IMR-90 (cell line): ENCODE data around the gene HDDC2. TPM values are rescaled to one million over a fixed set of nuclear protein-coding genes. Genes with fewer than 3 reads are reported as not detected.
"Not testable (repeated sequence)": the region's sequence is repeated elsewhere in the genome, so short reads cannot be mapped to it uniquely, and the experiment has no call there.

Experiments used
- ATAC-seq: fragments of 200-7000 bp; cut with Tn5 transposase; 2 replicates; pipeline ENCODE4 v1.9.1; 2020; ENCODE audit warnings: low read depth, mild to moderate bottlenecking, moderate library complexity
- BruUV-seq: library from RNA; stranded (reverse); fragments of 400-500 nt; replicated peaks from 2 replicates; lab custom pipeline; 2021; lab: Mats Ljungman, UMichigan
- CTCF ChIA-PET: fragments of 300-600 bp; formaldehyde crosslinking; extraction: SDS; loops from one replicate; lab custom pipeline; 2021; ENCODE audit warnings: antibody characterized with exemption; lab: Yijun Ruan, JAX
- POLR2A ChIA-PET: fragments of 300-600 bp; sonication (Branson Sonifier 250); formaldehyde crosslinking; loops from one replicate; lab custom pipeline; 2022; ENCODE audit warnings: antibody characterized with exemption; ENCODE audit not compliant: unreplicated experiment; lab: Charles Lee
- DNase-seq: peaks from one replicate; pipeline ENCODE4 v3.0.0; 2013
- H2AFZ ChIP-seq: replicated peaks from 2 replicates; pipeline ENCODE3; 2013; ENCODE audit warnings: low read length, mild to moderate bottlenecking; ENCODE audit not compliant: poor library complexity
- H2AK5ac ChIP-seq: 2 replicates; pipeline ENCODE4 v1.6.1; 2013; ENCODE audit warnings: low read depth, low read length, inconsistent platforms
- H2AK9ac ChIP-seq: replicated peaks from 2 replicates; pipeline ENCODE3; 2013; ENCODE audit warnings: mild to moderate bottlenecking, low read depth, low read length, moderate library complexity; ENCODE audit not compliant: poor library complexity
- H2BK120ac ChIP-seq: 2 replicates; pipeline ENCODE4 v1.6.1; 2013; ENCODE audit warnings: low read depth, low read length, inconsistent platforms
- H2BK15ac ChIP-seq: 3 replicates; pipeline ENCODE4 v1.6.1; 2013; ENCODE audit warnings: low read depth, low read length, inconsistent platforms
- H2BK20ac ChIP-seq: 2 replicates; pipeline ENCODE4 v1.6.1; 2013; ENCODE audit warnings: low read depth, mild to moderate bottlenecking, inconsistent platforms, low read length, moderate library complexity
- H2BK5ac ChIP-seq: 2 replicates; pipeline ENCODE4 v1.6.1; 2013; ENCODE audit warnings: mild to moderate bottlenecking, low read depth, low read length, inconsistent platforms; ENCODE audit not compliant: poor library complexity, severe bottlenecking
- H3K14ac ChIP-seq: replicated peaks from 2 replicates; pipeline ENCODE4 v1.6.1; 2013; ENCODE audit warnings: low read depth, low read length, inconsistent platforms
- H3K18ac ChIP-seq: 2 replicates; pipeline ENCODE4 v1.6.1; 2013; ENCODE audit warnings: low read depth, low read length, control low read depth
- H3K23ac ChIP-seq: 2 replicates; pipeline ENCODE4 v1.6.1; 2013; ENCODE audit warnings: low read depth, low read length, inconsistent platforms
- H3K27ac ChIP-seq: 2 replicates; pipeline ENCODE4 v1.5.1; 2013; ENCODE audit warnings: mild to moderate bottlenecking, control low read depth, low read length; ENCODE audit not compliant: insufficient read depth
- H3K27me3 ChIP-seq: 2 replicates; pipeline ENCODE4 v1.6.1; 2013; ENCODE audit warnings: low read length; ENCODE audit not compliant: control insufficient read depth, insufficient read depth
- H3K36me3 ChIP-seq: 2 replicates; pipeline ENCODE4 v1.6.1; 2013; ENCODE audit warnings: low read length, mixed read lengths; ENCODE audit not compliant: control insufficient read depth, insufficient read depth
- H3K4ac ChIP-seq: 2 replicates; pipeline ENCODE4 v1.6.1; 2013; ENCODE audit warnings: low read depth, low read length, inconsistent platforms
- H3K4me1 ChIP-seq: 2 replicates; pipeline ENCODE4 v1.6.1; 2013; ENCODE audit warnings: low read length, mixed read lengths; ENCODE audit not compliant: control insufficient read depth, insufficient read depth
- H3K4me2 ChIP-seq: 2 replicates; pipeline ENCODE4 v1.6.1; 2013; ENCODE audit warnings: low read depth, mild to moderate bottlenecking, control low read depth, low read length, moderate library complexity
- H3K4me3 ChIP-seq: 2 replicates; pipeline ENCODE4 v1.5.1; 2013; ENCODE audit warnings: low read depth, mild to moderate bottlenecking, control low read depth, low read length, moderate library complexity; ENCODE audit not compliant: insufficient read depth
- H3K56ac ChIP-seq: 2 replicates; pipeline ENCODE4 v1.6.1; 2013; ENCODE audit warnings: low read length, inconsistent platforms; ENCODE audit not compliant: insufficient read depth; ENCODE audit errors: extremely low read depth
- H3K79me1 ChIP-seq, 2 experiments: 2 replicates each; pipeline ENCODE4 v1.6.1; 2013; ENCODE audit warnings: low read length in 2 of 2, inconsistent platforms in 1 of 2, low read depth in 1 of 2
- H3K9ac ChIP-seq: 2 replicates; pipeline ENCODE4 v1.6.1; 2013; ENCODE audit warnings: low read depth, low read length, control low read depth
- H3K9me1 ChIP-seq: 2 replicates; pipeline ENCODE4 v1.6.1; 2013; ENCODE audit warnings: low read length, inconsistent platforms; ENCODE audit not compliant: insufficient read depth
- H3K9me3 ChIP-seq: 2 replicates; pipeline ENCODE4 v1.6.1; 2013; ENCODE audit warnings: low read length; ENCODE audit not compliant: control insufficient read depth, insufficient read depth
- H4K20me1 ChIP-seq: 2 replicates; pipeline ENCODE4 v1.6.1; 2013; ENCODE audit warnings: low read length, inconsistent platforms; ENCODE audit not compliant: insufficient read depth
- H4K5ac ChIP-seq: 2 replicates; pipeline ENCODE4 v1.6.1; 2013; ENCODE audit warnings: mild to moderate bottlenecking, low read depth, low read length, control low read depth
- H4K8ac ChIP-seq, 2 experiments: 2 replicates each; pipeline ENCODE4 v1.6.1; 2013; ENCODE audit warnings: low read depth in 2 of 2, low read length in 2 of 2, control low read depth in 1 of 2, inconsistent platforms in 1 of 2
- H4K91ac ChIP-seq: 2 replicates; pipeline ENCODE4 v1.6.1; 2013; ENCODE audit warnings: low read depth, low read length, inconsistent platforms; ENCODE audit not compliant: insufficient read depth
- WGBS, 2 experiments: methylation state at CpG; one replicate each; pipeline versions ENCODE4 v1.1.5 to v1.1.7; 2013; ENCODE audit warnings: missing lambda C conversion rate in 2 of 2; ENCODE audit not compliant: insufficient read length in 1 of 2; ENCODE audit errors: extremely low coverage in 2 of 2; 5-methylcytosine and 5-hydroxymethylcytosine counted together
- dilution Hi-C: fragments of 300-500 bp; cut with HindIII; formaldehyde crosslinking; loops from one replicate; pipeline ENCODE4 v1.14.3; 2018; ENCODE audit warnings: low sequenced_read_pairs; ENCODE audit not compliant: unreplicated experiment
- in situ Hi-C: fragments of 300-500 bp; cut with MboI; formaldehyde crosslinking; loops from 3 replicates; pipeline ENCODE4 v1.14.3; 2019; ENCODE audit warnings: low sequenced_read_pairs, inconsistent platforms, mixed read lengths
- intact Hi-C: fragments of 100-400 bp; cut with micrococcal nuclease; formaldehyde crosslinking; loops from 2 replicates; pipeline ENCODE4 v1.10.0; 2022
- polyA plus RNA-seq, 3 experiments: library from polyadenylated mRNA; depleted of rRNA; stranded (reverse); fragments of >200 nt; gene quantifications; 2 replicates each; pipeline ENCODE4 v1.2.3, GENCODE V29; 2012; ENCODE audit warnings: low replicate concordance in 1 of 3
- total RNA-seq: library from RNA; depleted of rRNA; stranded (reverse); fragments of >200 nt; gene quantifications from 2 replicates; pipeline ENCODE4 v1.2.3, GENCODE V29; 2012

The HDDC2 gene
- total and polyA plus RNA-seq, 2 of the 4 experiments (the other 2 are of a cell fraction) = 40.9 to 68.6 TPM

DNA sequence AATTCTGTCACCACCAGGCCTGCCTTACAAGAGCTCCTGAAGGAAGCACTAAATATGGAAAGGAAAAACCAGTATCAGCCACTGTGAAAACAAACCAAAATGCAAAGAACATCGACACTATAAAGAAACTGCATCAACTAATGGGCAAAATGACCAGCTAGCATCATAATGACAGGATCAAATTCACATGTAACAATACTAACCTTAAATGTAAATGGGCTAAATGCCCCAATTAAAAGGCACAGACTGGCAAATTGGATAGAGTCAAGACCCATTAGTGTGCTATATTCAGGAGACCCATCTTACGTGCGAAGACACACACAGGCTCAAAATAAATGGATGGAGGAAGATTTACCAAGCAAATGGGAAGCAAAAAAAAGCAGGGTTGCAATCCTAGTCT is 19.3 kb downstream of the HDDC2 start:
- BruUV-seq, ATAC-seq, H2BK120ac ChIP-seq, H3K27me3 ChIP-seq, H2BK5ac ChIP-seq, H2BK15ac ChIP-seq, H3K9me3 ChIP-seq, intact Hi-C loops, H3K4me3 ChIP-seq, H2AK9ac ChIP-seq, dilution Hi-C loops, H4K5ac ChIP-seq, H2AK5ac ChIP-seq, in situ Hi-C loops, H3K4me1 ChIP-seq, POLR2A ChIA-PET, H3K56ac ChIP-seq, H3K4ac ChIP-seq, H3K4me2 ChIP-seq, H3K18ac ChIP-seq, H3K9ac ChIP-seq, H3K9me1 ChIP-seq, H3K14ac ChIP-seq, H2BK20ac ChIP-seq, H3K23ac ChIP-seq, H2AFZ ChIP-seq, H4K8ac ChIP-seq, H4K20me1 ChIP-seq, DNase-seq, H4K91ac ChIP-seq, H3K27ac ChIP-seq: not testable (repeated sequence)
- Histone ChIP-seq H3K79me1 (peaks cover 14 to 17% of the 10 kb centered on the region in 2 experiments), H3K36me3 (peaks cover 12% of the 10 kb centered on the region)
- CTCF ChIA-PET = interaction anchor here (0.7 kb wide), 1 partner anchor 1478 kb away, joined by 6 read pairs; no protein-coding TSS in a partner anchor
- WGBS, 2 experiments = no CpG with 5 or more reads among the region's 3 CpGs

DNA sequence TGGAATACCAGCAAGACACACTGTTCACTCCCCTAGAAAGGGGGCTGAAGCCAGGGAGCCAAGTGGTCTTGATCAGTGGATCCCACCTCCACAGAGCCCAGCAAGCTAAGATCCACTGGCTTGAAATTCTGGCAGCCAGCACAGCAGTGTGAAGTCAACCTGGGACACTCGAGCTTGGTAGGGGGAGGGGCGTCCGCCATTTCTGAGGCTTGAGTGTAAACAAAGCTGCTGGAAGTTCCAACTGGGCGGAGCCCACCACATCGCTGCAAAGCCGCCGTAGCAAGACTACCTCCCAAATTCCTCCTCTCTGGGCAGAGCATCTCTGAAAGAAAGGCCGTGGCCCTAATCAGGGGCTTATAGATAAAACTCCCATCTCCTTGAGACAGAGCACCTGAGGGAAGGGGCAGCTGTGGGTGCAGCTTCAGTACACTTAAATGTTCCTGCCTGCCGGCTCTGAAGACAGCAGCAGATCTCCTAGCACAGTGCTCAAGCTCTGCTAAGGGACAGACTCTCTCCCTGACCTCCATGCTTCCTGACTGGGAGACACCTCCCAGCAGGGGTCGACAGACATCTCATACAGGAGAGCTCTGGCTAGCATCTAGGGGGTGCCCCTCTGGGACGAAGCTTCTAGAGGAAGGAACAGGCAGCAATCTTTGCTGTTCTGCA is 21.3 kb downstream of the HDDC2 start:
- in situ Hi-C loops = not testable (repeated sequence)

More for the DNA sequence above, 21.3 kb downstream of the HDDC2 start:
- BruUV-seq, H4K91ac ChIP-seq, H3K4ac ChIP-seq, H3K4me1 ChIP-seq, H3K27ac ChIP-seq, H3K9me3 ChIP-seq, ATAC-seq, H3K14ac ChIP-seq, H4K5ac ChIP-seq, H2AK9ac ChIP-seq, H3K23ac ChIP-seq, dilution Hi-C loops, POLR2A ChIA-PET, H3K18ac ChIP-seq, H4K8ac ChIP-seq, H3K9me1 ChIP-seq, intact Hi-C loops, H2BK5ac ChIP-seq, H2AFZ ChIP-seq, H2AK5ac ChIP-seq, H4K20me1 ChIP-seq, DNase-seq, H2BK15ac ChIP-seq, H3K27me3 ChIP-seq, H3K4me3 ChIP-seq, H2BK120ac ChIP-seq, CTCF ChIA-PET, H3K56ac ChIP-seq, H2BK20ac ChIP-seq, H3K9ac ChIP-seq, H3K4me2 ChIP-seq: not testable (repeated sequence)
- WGBS, 2 experiments = no CpG with 5 or more reads among the region's 11 CpGs
- peaks cover 9 to 13% of the 10 kb centered on the region in 2 experiments for H3K79me1 ChIP-seq
- peaks cover 20% of the 10 kb centered on the region for H3K36me3 ChIP-seq
